Measurements from ENCODE around the gene FILIP1L. TPM values are rescaled to one million over a fixed set of nuclear protein-coding genes. Genes with fewer than 3 reads are reported as not detected.

FILIP1L gene
- total and polyA plus RNA-seq, 2 of the 13 experiments (the other 11 are each of a cell fraction or from before 2014, with no cell fraction given): 8.1 to 187 TPM

DNA sequence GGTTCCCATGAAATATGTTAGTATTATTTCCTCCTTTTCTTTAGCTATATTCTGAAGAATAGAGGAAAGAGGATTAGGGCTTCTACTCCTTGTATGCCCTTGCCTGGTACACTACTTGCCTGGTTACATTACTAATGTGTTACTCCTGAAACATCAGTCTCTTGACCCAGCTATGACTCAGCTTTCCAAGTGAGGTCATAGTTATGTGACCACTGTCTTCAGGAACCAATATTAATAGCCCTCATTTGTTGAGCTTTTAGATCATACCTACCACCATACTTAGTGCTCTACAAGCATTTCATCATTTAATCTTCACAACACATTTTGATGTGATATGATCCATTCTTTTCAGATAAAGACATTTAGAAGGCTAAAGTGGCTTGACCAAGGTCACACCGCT is 236.3 kb downstream of the FILIP1L start (continued):
- no peak for TF ChIP-seq ZNF12 (CRISPR knock-in tag; IDR thresholded peaks at IDR 0.05)
- TF ChIP-seq RXRA (CRISPR knock-in tag; IDR thresholded peaks at IDR 0.05): no peak
- TF ChIP-seq ZNF644 (CRISPR knock-in tag; IDR thresholded peaks at IDR 0.05; ENCODE audit: low read depth): 0 out of 2 replicates have a peak, but pooled peaks have one; percentile 30
- no peak for TF ChIP-seq RORA (CRISPR knock-in tag; IDR thresholded peaks at IDR 0.05)
- TF ChIP-seq NFE2L2 (IDR thresholded peaks at IDR 0.05; ENCODE audit: low read length): peak; percentile 52; the same call in 1 of the 2 replicates
- no peak for TF ChIP-seq RAD51 (IDR thresholded peaks at IDR 0.05; ENCODE audit: borderline replicate concordance)
- no peak for TF ChIP-seq MIER3 (CRISPR knock-in tag; IDR thresholded peaks at IDR 0.05; ENCODE audit: borderline replicate concordance)
- TF ChIP-seq TERF1 (CRISPR knock-in tag; IDR thresholded peaks at IDR 0.05): no peak
- TF ChIP-seq CBFB (CRISPR knock-in tag; IDR thresholded peaks at IDR 0.05): no peak
- no peak for TF ChIP-seq HOXA7 (CRISPR knock-in tag; IDR thresholded peaks at IDR 0.05)
- no peak for TF ChIP-seq MBNL3 (CRISPR knock-in tag; conservative IDR thresholded peaks at IDR 0.05)
- no peak for TF ChIP-seq PHB2 (IDR thresholded peaks at IDR 0.05; ENCODE audit: partially characterized antibody)
- TF ChIP-seq ZNF773 (CRISPR knock-in tag; IDR thresholded peaks at IDR 0.05; ENCODE audit: borderline replicate concordance): no peak

- in situ Hi-C loops (cut with HindIII; ENCODE audit: extremely low pct_ligation_motif_present, low pct_unique_long_range_greater_than_20kb) (loop anchor here (10.0 kb wide), 1 partner anchor 168 kb away; no protein-coding TSS in a partner anchor), intact Hi-C loops (cut with micrococcal nuclease; ENCODE audit: unreplicated experiment) (loop anchor here (2.0 to 5.0 kb wide), 2 partner anchors 44 to 185 kb away; no protein-coding TSS in a partner anchor)
- Histone ChIP-seq H3K27me3 (ENCODE audit: control insufficient read depth in 1 of 2, insufficient read depth in 2 of 2, low read length in 2 of 2) (no peaks in the 10 kb centered on the region; a peak in 1 of 5 replicates), H3K9me3 (ENCODE audit: low read length) (no peaks in the 10 kb centered on the region), H3K4me1 (ENCODE audit: insufficient read depth, low read length) (peaks cover 44% of the 10 kb centered on the region), H3K4me3 (replicated peaks in 1 of 3; ENCODE audit: insufficient read depth in 1 of 3, low read depth in 2 of 3, low read length in 3 of 3) (peak overlapping the region; percentile 73 to 92 (median 83); a peak in 3 of 6 replicates), H3K9ac (ENCODE audit: insufficient read depth, low read depth, low read length) (peak overlapping the region; percentile 99), H3K79me2 (ENCODE audit: insufficient read depth, low read length) (peaks cover 47% of the 10 kb centered on the region), H2AFZ (ENCODE audit: low read length) (no peak overlapping the region), H3K4me2 (ENCODE audit: low read depth, low read length) (peak overlapping the region; percentile 92), H3K27ac (ENCODE audit: extremely low read length, insufficient read depth, low read length) (peak overlapping the region; percentile 86), H4K20me1 (ENCODE audit: insufficient read depth, low read length) (peaks cover 15% of the 10 kb centered on the region), H3K36me3 (replicated peaks in 1 of 2; ENCODE audit: control insufficient read depth in 1 of 2, insufficient read depth in 2 of 2, low read length in 2 of 2) (no peaks in the 10 kb centered on the region)
- DNase-seq (ENCODE audit: low spot score): no peak
- ChIA-PET POLR2A (interaction anchor here (1.1 to 3.6 kb wide), 10 partner anchors 18 to 383 kb away, joined by 3 to 18 read pairs (median 6); partner anchors contain the start of gene TBC1D23), CTCF (ENCODE audit: low intra/inter-chr PET ratio, low total read pairs) (no interaction called here)
- 93% methylated on average over 4 of the region's 4 CpGs for WGBS (ENCODE audit: low lambda C conversion rate)
- ATAC-seq: no peak
- no TSS peak for BruUV-seq (replicated peaks)
- FAIRE-seq: no peak
- peak; percentile 1; the same call in 1 of the 2 replicates for TF ChIP-seq RBFOX2 (IDR thresholded peaks at IDR 0.05; ENCODE audit: low read depth, low read length)
- TF ChIP-seq MTF2 (CRISPR knock-in tag; IDR thresholded peaks at IDR 0.05; ENCODE audit: borderline replicate concordance): no peak
- TF ChIP-seq PAF1 (CRISPR knock-in tag; IDR thresholded peaks at IDR 0.05): peak; percentile 58; the same call in 1 of the 2 replicates
- TF ChIP-seq PHF21A (CRISPR knock-in tag; IDR thresholded peaks at IDR 0.05): no peak
- TF ChIP-seq ZNF30 (CRISPR knock-in tag; IDR thresholded peaks at IDR 0.05): no peak
- no peak for TF ChIP-seq ZSCAN21 (CRISPR knock-in tag; IDR thresholded peaks at IDR 0.05; ENCODE audit: borderline replicate concordance)
- no peak for TF ChIP-seq GTF3A (CRISPR knock-in tag; conservative IDR thresholded peaks at IDR 0.05)
- no peak for TF ChIP-seq ADNP (CRISPR knock-in tag; IDR thresholded peaks at IDR 0.05)
- TF ChIP-seq ZSCAN29 (CRISPR knock-in tag; conservative IDR thresholded peaks at IDR 0.05): no peak
- TF ChIP-seq CEBPB (IDR thresholded peaks at IDR 0.05; ENCODE audit: borderline replicate concordance, low read depth, low read length): no peak
Observed at GRCh38 chr3:99877031-99877579, 237.2 kb downstream of the FILIP1L start.

All from HepG2 (cell line).